Measurements from ENCODE around the gene SMYD3.
"Not testable (repeated sequence)": the region's sequence is repeated elsewhere in the genome, so short reads cannot be mapped to it uniquely, and the experiment has no call there.

The SMYD3 gene

DNA sequence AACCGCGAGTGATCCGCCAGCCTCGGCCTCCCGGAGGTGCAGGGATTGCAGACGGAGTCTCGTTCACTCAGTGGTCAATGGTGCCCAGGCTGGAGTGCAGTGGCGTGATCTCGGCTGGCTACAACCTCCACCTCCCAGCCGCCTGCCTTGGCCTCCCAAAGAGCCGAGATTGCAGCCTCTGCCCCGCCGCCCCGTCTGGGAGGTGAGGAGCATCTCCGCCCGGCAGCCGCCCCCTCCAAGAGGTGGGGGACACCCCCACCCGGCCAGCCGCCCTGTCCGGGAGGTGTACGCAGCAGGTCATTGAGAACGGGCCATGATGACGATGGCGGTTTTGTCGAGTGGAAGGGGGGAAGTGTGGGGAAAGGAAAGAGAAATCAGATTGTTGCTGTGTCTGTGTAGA, 732.1 kb downstream of the SMYD3 start:
- not testable (repeated sequence) for DNase-seq

DNA sequence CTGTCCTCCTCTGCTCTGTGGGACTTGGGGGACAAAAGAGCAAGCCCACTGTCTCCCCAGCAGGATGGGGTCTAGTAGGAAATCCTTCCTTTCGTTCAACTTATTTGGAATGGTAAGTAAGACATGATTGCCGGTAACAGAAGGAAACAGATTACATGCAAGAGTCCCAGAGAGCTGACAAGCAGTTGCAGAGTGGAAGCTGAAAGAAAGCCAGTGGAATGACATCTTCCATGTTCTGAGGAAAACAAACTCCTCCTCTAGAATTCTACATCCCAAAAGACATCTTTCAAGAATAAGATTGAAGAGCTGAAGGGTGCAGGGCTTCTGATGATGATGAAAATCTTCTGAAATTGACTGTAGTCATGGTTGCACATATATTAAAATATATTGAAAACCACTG, 732.9 kb downstream of the SMYD3 start:
- DNase-seq: no peak

DNA sequence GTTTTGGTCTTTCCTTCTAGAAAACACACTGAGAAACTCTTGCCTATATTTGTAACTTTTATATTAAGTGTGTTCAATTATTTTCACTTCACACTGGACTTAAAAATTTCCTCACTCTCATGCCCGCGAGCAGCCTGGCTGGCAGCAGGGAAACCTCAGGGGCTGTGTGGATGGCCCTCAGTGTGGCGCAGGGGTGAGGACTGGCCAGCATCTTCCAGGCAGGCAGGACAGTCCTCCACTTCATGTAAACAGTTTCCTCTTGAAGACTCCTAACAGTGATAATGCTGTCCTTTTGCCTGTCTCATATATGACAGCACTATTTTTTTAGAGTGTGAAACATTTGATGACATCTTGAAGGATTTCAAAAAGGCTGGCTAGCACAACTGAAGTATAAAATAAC, 733.7 kb downstream of the SMYD3 start:
- DNase-seq: no peak

DNA sequence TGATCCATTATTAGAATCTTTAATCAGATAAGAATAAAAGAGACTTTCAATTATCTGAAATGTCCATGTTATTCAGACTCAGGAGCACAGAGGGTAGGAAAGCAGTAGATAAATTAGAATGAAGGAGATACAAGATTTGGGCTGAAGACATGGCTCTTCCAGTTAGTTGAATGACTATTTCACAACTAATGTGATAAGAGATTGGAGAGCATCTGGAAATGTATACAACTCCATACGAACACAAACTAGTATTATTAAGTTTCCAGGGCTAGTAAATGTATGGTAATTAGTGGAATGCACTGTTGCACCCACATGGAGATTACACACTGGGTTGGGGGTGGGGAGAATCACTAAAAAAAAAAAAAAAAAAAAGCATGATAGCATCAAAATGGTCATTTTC, 734.3 kb downstream of the SMYD3 start:
- DNase-seq: no peak

DNA sequence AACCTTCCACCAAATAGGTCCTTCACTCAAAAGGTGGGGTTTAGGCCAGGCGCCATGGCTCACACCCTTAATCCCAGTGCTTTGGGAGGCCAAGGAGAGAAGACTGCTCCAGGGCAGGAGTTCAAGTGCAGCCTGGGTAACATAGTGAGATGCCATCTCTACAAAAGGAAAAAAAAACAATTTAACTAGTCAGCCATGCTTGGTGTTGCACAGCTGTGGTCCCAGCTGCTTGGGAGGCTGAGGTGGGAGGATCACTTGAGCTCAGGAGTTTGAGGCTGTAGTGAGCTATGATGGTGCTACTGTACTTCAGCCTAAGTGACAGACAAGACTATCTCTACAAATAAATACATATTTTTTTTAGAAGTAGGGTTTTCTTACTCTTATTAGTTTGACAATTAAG, 734.8 kb downstream of the SMYD3 start:
- no peak for DNase-seq

DNA sequence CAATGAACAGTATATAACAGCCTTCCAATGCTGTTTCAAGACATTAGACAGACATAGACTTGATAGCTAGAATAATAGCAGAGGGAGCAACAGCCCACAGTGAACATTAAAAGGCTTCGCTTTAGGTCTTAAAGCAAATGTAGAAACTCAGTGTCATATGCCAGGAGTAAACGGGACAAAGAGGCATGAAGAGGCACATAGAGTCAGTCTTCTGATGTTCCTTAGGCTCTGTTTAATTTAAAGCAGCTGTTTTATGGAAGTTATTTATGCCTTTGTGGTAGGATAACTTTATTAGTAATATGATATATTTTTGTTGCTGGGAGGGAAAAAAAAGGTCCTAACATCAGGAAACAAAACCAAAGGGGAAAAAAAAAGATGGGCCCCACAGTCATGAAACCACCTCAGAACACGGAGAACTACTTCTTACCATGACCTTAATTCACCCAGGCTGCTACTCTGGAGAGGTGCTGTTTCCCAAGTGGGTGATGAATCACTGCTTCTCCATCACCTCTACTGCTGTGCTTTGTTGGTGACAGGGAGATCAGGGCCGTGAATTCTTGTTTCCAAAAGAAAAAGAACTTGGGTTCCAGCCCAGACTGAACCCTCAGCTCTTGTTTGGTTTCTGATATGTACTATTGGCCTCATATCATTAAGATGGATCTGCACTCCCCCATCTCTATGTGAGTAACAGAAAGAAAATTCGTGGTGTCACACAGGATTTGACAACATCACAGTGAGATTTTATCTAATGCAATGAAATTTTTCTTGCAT, 735.4 kb downstream of the SMYD3 start:
- DNase-seq: no peak

DNA sequence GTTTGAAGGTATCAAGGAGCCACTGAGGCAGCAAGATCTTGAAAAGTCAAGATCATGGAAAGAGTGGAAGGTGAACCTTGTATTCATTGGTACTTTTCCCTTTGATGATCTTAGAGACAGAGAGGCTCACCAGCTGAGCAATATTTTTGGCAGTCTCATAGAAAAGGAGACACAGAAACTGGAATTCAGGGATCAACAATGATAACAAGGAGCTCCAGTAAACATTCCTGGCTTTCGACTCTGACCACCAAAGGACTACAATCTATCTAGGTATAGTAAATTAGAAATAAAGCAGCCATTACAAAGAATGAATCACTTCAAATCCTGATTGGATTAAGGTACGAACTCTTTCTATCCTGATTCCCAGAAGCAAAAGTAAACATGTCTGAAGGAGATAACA, 736.9 kb downstream of the SMYD3 start:
- no peak for DNase-seq

DNA sequence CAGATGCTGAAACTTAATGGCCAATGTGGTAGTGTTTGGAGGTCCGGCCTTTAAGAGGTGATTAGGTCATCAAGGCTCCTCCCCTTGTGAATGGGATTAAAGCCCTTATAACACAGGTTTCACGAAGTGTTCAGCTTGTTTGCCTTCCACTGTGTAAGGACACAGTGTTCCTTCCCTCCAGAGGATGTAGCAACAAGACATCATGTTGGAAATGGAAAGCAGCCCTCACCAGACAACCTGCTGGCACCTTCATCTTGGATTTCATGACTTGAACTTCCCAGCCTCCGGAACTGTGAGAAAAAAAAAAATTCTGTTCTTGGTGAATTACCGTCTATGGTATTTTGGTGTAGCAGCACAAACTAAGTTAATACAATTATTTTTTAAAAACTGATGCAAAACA, 738.5 kb downstream of the SMYD3 start:
- DNase-seq: no peak

DNA sequence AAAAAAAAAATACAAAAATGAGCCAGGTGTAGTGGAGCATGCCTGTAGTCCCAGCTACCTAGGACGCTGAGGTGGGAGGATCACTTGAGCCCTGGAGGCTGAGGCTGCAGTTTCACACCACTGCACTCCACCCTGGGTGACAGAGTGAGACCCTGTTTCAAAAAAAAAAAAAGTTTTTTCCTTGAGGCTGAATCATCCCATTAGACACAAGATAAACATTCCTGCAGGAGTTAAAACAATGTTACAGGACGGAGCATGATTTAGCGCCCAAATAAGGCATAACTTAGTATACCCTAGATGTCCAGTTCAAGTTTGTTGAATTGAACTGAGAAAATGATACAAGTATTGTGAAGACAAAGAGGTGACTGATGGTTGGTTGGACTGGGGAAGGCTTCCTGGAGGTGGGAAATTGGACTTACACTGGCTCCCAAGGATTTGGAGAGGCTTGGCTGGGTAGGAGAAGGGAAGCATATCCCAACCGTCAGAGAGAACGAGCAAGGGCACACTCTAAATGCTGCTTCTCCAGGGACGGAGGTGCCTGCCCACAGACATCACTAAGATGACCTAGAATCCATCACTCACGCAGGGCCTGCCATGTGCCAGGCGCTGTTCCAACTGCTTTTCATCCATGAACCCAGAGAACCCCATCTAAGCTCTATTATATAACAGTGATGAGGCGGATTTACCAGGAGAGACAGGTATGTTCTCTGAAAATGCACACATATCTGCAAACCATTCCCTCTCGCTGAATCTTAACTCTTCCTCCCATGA, 741.7 kb downstream of the SMYD3 start:
- DNase-seq: no peak

DNA sequence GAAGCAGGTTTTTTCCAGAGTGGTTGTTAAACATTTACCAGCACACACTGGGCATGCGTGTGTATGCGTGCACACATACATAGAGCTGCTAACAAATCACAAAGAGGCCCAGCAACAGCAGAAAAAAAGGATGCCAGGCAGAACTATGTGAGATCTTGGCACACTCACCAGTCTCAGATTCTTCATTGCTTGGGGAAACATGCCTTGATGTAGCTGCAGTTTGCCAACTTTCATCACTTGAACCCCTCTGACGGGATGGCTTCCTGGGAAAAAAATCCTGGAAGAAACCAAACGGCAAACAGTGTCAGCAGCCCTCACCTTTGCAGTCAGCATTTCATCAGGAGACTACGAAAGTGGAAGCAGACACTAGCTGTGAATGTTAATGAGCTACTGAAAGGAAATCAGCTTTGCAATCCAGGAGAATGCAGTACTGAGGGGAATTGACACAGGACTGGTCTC, 743.2 kb downstream of the SMYD3 start:
- DNase-seq: no peak

DNA sequence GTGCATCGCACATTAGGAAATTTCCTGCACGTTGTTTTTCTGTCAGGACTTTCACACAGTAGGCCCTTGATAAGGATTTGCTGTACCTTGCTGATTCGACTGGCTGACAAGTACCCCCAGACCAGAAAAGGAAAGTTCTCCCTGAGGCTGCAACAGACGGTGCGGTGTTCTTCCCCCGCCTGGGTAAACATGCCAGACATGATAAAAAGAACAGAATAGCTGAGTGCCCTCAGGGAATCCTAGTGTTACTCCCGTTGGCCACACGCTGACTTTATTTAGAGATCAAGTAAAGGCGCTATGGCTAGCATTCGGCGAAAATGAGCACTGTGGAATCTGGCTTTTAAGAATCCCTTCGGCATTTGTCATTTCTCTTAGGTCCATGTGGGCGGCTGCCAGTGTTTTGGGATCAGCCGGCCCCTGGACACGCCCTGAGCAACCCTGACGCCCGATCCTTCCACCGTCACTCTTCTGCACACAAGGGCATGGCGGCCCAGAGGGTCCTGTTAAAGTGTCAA, 744.6 kb downstream of the SMYD3 start:
- DNase-seq: no peak

DNA sequence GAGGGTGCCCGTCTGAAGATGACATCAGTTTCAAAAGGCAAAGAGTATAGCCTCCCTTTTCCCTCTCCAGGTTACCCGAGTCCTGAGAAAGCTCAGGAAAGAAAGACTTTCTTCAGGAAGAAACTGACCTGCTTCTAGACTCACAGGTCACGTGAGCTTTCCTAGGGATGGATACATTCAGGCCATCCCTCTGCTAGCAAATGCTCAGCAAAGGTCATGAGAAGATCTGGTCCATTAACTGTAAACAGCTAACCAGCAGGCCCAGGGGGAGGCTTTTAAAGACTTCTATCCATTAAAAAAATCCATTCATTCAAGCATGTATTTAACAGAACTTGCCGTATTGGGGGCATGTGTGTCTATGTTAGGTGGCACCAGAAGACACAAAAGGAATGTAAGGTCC, 746.8 kb downstream of the SMYD3 start:
- no peak for DNase-seq

DNA sequence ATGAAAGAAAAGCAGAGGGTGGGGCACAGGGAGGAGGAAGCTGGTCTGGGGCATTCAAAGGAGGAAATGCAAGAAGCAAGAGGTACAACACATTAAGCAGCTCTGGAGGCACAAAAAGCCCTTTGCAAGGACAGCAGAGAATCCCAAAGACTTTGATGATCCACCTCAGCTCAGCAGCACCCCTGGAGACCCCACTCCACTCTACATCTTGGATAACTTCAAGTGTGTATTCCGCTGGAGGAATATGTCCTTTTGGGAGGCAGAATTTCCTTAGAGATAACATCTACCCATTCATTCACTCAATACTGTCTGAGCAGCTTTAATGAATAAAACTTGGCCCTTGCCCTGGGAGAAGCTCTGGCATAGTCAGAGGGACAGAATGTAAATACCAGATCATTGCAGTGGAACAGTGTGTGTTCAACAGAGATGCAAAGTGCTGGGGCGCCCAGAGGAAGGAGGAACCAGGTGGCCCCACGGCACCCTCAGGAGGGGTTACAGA, 752.6 kb downstream of the SMYD3 start:
- no peak for DNase-seq

DNA sequence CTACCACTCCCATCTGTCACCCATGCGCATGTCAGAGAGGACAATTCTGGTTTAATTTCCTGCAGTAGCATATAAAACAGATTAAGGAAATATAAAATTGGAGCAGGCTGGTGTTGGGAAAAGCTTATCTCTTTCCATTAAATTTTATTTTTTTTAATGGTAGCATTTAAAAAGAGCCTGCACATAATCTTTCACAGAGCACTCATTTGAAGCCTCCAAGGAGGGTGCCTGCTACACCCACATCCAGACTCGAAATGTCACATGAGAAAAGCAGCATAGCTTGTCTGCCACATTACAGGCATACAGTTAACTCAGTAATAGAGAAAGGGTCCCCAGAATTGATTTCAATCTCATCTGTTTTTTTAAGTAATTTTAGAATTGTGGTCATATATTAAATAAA, 753.3 kb downstream of the SMYD3 start:
- DNase-seq: no peak

DNA sequence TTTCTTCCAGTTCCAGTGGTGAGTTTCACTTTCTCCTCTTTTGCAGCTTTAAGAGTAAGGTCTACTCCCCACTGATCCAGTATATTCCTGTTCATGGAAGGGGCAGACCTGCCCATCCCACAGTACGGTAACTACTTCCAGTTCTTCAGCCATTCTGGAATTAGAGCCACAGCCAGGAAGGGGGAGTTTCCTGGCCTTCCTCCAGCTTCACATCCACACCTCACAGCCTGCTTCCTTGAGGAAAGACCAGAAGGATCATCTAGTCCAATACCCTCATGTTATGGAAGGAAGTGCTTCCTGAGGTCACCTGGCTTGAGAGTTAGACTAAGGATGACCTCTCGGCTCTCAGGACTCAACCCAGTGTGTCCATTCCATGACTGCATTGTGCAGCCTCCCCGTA, 754.5 kb downstream of the SMYD3 start:
- DNase-seq: no peak

DNA sequence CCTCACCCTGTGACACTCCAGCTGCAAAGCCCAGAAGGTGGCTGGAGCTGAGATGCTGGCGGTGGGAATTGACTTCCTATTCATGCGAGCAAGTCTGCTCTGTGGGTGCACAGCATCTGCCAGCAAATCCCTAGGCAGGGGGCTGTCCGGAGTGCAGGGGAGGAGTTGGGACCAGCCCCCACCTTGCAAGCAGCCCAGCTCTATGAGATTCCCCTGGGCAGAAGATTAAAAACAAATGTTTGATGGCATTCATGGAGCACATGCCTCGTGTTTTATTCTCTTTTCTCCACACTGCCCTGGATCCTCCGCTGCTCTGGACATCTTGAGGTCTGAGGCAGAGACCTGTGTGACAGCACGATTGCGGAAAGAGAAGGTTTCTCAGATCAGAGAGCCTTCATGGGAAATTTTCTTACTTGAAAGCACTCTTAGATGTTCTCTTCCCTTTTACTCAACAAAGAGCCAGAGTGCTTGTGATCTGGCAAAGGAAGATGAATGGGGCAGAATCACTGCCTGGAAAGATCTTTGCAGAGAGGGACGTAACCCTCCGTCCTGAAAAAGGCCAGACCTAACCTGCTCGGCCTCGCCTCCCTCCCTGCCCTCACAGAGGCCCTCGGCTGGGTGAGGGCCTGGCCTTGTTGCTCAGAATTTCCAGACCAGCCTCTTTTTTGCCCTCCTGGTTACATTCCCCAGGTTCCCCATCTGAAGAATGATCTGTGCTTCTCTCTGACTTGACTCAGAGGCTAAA, 755.2 kb downstream of the SMYD3 start:
- DNase-seq: no peak

DNA sequence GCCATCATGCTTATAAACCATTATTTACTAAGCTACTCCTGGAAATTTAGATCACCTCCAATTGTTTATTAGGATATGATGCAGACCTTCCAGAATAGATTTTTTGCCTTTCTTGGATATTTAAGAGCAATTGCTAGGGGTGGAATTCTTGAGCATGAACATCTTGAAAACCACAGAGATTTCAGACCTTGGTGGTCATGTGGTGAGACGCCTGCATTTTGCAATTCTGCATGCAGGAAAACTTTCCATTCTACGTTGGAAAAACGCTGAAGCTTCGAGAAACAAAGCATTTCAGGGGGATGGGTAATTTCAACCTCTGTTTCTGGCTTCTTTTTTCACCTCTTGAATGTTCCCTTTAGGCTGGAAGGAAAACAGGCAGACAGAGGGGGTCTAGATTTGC, 756.0 kb downstream of the SMYD3 start:
- no peak for DNase-seq

DNA sequence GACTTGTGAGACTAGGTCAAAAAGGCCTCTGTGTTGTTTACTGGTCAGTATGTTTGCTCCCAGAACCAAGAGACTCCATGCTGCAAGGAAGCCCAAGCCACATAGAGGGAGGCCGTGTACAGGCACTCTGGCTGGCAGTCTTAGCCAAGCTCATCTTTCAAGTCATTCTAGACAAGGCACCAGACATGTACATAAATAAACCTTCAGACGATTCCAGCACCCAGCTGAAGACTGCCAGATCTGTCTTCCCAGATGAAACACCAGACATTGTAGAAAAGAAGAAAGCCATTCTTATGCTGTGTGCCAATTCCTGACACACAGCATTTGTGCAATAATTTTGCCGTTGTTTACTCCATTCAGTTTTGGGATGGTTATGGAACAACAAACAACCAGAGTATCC, 756.8 kb downstream of the SMYD3 start:
- no peak for DNase-seq

DNA sequence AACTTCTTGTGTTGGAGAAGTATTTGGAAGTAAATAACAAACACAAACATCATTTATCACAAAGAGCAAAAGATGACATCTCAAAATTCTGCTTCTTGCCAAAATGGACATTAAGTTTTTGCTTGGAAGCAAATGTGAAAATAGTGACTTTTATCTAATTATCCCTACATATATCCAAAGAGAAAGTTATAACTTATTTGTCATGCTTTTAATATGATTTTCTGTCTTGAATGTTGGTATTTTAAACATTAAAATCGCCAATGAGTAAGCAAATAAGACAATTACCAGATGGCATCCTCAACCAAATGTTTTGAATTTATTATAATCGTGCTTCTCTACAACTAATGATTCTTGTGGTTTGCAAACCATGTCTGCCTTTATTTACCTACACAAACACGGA, 758.0 kb downstream of the SMYD3 start:
- DNase-seq: no peak

DNA sequence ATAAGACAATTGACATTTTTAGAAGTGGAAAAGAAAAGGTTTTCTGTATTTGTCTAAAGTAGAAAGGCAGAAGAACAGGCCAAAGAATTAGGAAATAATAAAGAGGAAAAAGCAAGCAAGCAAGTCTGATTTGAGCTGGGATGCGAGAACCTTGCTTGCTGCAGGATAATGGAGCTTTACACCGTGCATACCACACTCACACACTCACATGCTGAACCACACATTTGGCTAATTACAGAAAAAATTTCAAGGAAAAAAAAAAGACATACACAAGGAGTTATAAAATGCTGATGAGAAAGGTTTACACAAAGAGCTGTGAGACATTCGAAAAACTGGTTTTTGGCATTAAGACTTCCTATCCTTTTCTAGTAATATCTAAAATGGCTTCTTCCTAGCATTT, 758.4 kb downstream of the SMYD3 start:
- no peak for DNase-seq

DNA sequence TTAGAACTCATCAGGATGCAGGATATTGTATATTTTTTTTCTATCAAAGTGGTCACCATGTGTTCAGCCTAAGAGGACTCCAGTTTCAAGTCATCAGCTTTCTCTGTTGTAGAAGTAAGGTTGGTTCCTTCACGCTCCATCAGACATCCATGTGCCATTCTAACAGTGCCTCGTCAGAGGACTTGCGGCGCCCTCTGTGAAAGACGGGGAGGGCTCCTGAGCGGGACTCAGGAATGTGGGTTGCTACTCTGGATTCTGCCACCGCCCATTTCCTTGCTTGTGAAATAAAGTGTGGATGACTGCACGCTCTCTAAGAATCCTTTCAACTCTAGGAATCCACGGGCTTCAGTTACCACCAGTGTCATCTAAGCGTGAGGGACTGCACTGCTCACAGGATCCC, 758.8 kb downstream of the SMYD3 start:
- DNase-seq: no peak

DNA sequence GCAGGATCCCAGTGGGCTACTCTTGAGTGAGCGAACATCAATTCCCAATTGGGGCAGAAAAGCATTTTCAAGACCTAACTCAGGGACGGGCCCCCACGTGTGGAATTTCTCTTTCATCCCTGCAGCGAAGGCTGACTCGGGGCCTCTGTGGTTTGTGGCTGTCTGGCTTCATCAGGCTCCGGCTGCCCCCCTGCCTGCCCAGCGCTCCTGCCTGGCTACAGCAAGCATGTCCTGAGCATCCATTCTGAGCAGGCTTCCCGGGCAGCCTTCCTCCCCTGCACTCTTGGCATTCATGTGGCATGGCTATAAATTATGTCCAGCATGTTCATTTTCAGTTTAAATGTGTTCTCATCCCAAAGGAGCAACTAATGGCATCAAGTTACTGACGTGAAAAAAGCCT, 764.2 kb downstream of the SMYD3 start:
- DNase-seq: no peak

DNA sequence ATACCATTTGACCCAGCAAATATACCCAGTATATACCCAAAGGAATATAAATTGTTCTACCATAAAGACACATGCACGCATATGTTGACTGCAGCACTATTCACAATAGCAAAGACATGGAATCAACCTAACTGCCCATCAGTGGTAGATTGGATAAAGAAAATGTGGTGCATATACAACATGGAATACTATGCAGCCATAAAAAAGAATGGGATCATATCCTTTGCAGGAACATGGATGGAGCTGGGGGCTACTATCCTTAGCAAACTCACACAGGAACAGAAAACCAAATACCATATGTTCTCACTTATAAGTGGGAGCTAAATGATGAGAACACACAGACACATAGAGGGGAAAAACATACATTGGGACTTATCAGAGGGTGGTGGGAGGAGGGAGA, 766.7 kb downstream of the SMYD3 start:
- DNase-seq: not testable (repeated sequence)
